Measurements from ENCODE around the gene DOC2B. TPM values are rescaled to one million over a fixed set of nuclear protein-coding genes. Genes with fewer than 3 reads are reported as not detected.

The DOC2B gene
- total RNA-seq, 1 experiment from 2014 or later = 0.17 TPM

GRCh38 chr17:179066-179432, 2.4 kb downstream of the DOC2B start:
- no TSS peak for BruUV-seq (replicated peaks)
- Histone ChIP-seq H3K27ac (ENCODE audit: low read depth, low read length, poor library complexity, severe bottlenecking) (no peak overlapping the region), H3K4me3 (ENCODE audit: low read depth, low read length, poor library complexity, severe bottlenecking) (no peak overlapping the region), H3K36me3 (ENCODE audit: insufficient read depth, low read length, poor library complexity, severe bottlenecking) (no peaks in the 10 kb centered on the region), H3K27me3 (replicated peaks; ENCODE audit: insufficient read depth, low read depth, low read length, poor library complexity) (peaks cover 34% of the 10 kb centered on the region), H3K4me1 (ENCODE audit: insufficient read depth, low read length, poor library complexity, severe bottlenecking) (no peaks in the 10 kb centered on the region), H3K9me3 (ENCODE audit: low read depth, low read length, poor library complexity, severe bottlenecking) (no peaks in the 10 kb centered on the region)
- intact Hi-C loops (cut with micrococcal nuclease; ENCODE audit: unreplicated experiment) = no loop called here
- ChIA-PET POLR2A (ENCODE audit: low non-redundant PET) (no interaction called here), CTCF (no interaction called here)
- TF ChIP-seq, protein P1, sequence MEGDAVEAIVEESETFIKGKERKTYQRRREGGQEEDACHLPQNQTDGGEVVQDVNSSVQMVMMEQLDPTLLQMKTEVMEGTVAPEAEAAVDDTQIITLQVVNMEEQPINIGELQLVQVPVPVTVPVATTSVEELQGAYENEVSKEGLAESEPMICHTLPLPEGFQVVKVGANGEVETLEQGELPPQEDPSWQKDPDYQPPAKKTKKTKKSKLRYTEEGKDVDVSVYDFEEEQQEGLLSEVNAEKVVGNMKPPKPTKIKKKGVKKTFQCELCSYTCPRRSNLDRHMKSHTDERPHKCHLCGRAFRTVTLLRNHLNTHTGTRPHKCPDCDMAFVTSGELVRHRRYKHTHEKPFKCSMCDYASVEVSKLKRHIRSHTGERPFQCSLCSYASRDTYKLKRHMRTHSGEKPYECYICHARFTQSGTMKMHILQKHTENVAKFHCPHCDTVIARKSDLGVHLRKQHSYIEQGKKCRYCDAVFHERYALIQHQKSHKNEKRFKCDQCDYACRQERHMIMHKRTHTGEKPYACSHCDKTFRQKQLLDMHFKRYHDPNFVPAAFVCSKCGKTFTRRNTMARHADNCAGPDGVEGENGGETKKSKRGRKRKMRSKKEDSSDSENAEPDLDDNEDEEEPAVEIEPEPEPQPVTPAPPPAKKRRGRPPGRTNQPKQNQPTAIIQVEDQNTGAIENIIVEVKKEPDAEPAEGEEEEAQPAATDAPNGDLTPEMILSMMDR (conservative IDR thresholded peaks at IDR 0.05; ENCODE audit: low read depth, low read length) = no peak
- TF ChIP-seq EZH2 (IDR thresholded peaks at IDR 0.05; ENCODE audit: borderline replicate concordance, low read depth, low read length, poor library complexity, severe bottlenecking) = no peak
- no peak for DNase-seq (ENCODE audit: low spot score)

DNA sequence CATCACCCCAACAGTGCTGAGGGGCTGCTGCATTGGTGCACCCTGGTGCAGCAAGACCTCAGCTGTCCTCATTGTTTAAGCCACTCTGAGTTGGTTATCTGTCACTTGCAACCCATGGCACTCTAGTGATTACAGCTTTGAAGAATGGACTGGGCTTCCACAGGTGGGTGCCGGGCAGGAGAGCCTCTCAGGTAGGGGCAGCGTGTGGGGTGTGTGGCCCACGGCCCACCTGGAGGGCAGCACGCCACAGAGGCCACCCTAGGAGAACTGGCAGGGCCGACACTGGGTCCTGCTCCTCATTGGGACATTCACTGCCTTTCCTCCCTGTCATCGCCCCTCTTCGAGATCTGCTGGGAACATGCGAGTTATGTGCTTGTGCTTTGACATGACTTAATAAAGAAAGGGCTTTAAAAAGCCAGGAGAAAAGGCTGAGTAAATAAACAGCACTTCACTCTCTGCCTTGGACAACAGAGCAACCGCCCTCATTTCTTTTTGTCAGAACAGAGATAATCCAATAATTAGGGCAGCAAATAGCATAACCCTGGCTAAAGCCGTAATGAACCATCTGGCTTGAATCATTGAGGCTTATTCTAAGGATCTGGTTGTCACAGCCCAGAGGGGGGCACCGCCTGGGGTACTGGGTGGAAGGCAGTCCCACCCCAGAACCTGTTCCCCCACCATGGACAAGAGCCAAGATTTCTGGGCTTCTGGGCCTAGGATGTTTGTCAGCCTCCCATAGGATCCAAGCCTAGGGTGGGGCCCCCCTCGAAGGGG, 3.0 kb downstream of the DOC2B start:
- POLR2A ChIA-PET (ENCODE audit: low non-redundant PET) = no interaction called here

GRCh38 chr17:177762-178161, 3.7 kb downstream of the DOC2B start:
- BruUV-seq (replicated peaks) = no TSS peak
- no peaks in the 10 kb centered on the region for H3K9me3 ChIP-seq (ENCODE audit: low read depth, low read length, poor library complexity, severe bottlenecking)
- DNase-seq (ENCODE audit: low spot score) = no peak
- TF ChIP-seq, protein P1 (conservative IDR thresholded peaks at IDR 0.05; ENCODE audit: low read depth, low read length) = no peak
- TF ChIP-seq EZH2 (IDR thresholded peaks at IDR 0.05; ENCODE audit: borderline replicate concordance, low read depth, low read length, poor library complexity, severe bottlenecking) = no peak
- no peak overlapping the region for H3K27ac ChIP-seq (ENCODE audit: low read depth, low read length, poor library complexity, severe bottlenecking)
- ChIA-PET CTCF (no interaction called here), POLR2A (ENCODE audit: low non-redundant PET) (no interaction called here)
- no peaks in the 10 kb centered on the region for H3K36me3 ChIP-seq (ENCODE audit: insufficient read depth, low read length, poor library complexity, severe bottlenecking)
- H3K4me1 ChIP-seq (ENCODE audit: insufficient read depth, low read length, poor library complexity, severe bottlenecking) = no peaks in the 10 kb centered on the region
- intact Hi-C loops (cut with micrococcal nuclease; ENCODE audit: unreplicated experiment) = no loop called here
- H3K27me3 ChIP-seq (replicated peaks; ENCODE audit: insufficient read depth, low read depth, low read length, poor library complexity) = peaks cover 31% of the 10 kb centered on the region
- H3K4me3 ChIP-seq (ENCODE audit: low read depth, low read length, poor library complexity, severe bottlenecking) = no peak overlapping the region

More for the DNA sequence above, 3.0 kb downstream of the DOC2B start:
- Histone ChIP-seq H3K4me1 (ENCODE audit: insufficient read depth, low read length, poor library complexity, severe bottlenecking) (no peaks in the 10 kb centered on the region), H3K27ac (ENCODE audit: low read depth, low read length, poor library complexity, severe bottlenecking) (no peak overlapping the region), H3K27me3 (replicated peaks; ENCODE audit: insufficient read depth, low read depth, low read length, poor library complexity) (peaks cover 34% of the 10 kb centered on the region), H3K9me3 (ENCODE audit: low read depth, low read length, poor library complexity, severe bottlenecking) (no peaks in the 10 kb centered on the region), H3K36me3 (ENCODE audit: insufficient read depth, low read length, poor library complexity, severe bottlenecking) (no peaks in the 10 kb centered on the region), H3K4me3 (ENCODE audit: low read depth, low read length, poor library complexity, severe bottlenecking) (no peak overlapping the region)
- TF ChIP-seq, protein P1 (conservative IDR thresholded peaks at IDR 0.05; ENCODE audit: low read depth, low read length) = no peak
- no peak for TF ChIP-seq EZH2 (IDR thresholded peaks at IDR 0.05; ENCODE audit: borderline replicate concordance, low read depth, low read length, poor library complexity, severe bottlenecking)
- CTCF ChIA-PET = no interaction called here
- no peak for DNase-seq (ENCODE audit: low spot score)
- intact Hi-C loops (cut with micrococcal nuclease; ENCODE audit: unreplicated experiment) = no loop called here
- BruUV-seq (replicated peaks) = no TSS peak
